ENCODE results near the gene XYLT1.

Gene XYLT1

GRCh38 chr16:17101646-17102045, 369.1 kb downstream of the XYLT1 start:
- no peak for DNase-seq (ENCODE audit: low read depth in 2 of 2)

- no peak for DNase-seq (ENCODE audit: low read depth in 2 of 2)
Measured at GRCh38 chr16:17098685-17099084, 372.1 kb downstream of the XYLT1 start.

GRCh38 chr16:17084130-17084529, 386.6 kb downstream of the XYLT1 start:
- DNase-seq (ENCODE audit: low read depth in 2 of 2) = no peak

- DNase-seq (ENCODE audit: low read depth in 2 of 2) = no peak
Measured at GRCh38 chr16:17083628-17084027, 387.1 kb downstream of the XYLT1 start.

- no peak for DNase-seq (ENCODE audit: low read depth in 2 of 2)
Measured at GRCh38 chr16:17082095-17082882, 388.5 kb downstream of the XYLT1 start.

GRCh38 chr16:17080105-17080504, 390.7 kb downstream of the XYLT1 start:
- DNase-seq (ENCODE audit: low read depth in 2 of 2) = no peak

GRCh38 chr16:17078931-17079631, 391.7 kb downstream of the XYLT1 start:
- no peak for DNase-seq (ENCODE audit: low read depth in 2 of 2)

- no peak for DNase-seq (ENCODE audit: low read depth in 2 of 2)
Measured at GRCh38 chr16:17076818-17077498, 393.8 kb downstream of the XYLT1 start.

- no peak for DNase-seq (ENCODE audit: low read depth in 2 of 2)
Measured at GRCh38 chr16:17076092-17076754, 394.5 kb downstream of the XYLT1 start.

GRCh38 chr16:17072104-17072503, 398.7 kb downstream of the XYLT1 start:
- DNase-seq (ENCODE audit: low read depth in 2 of 2) = no peak

- peak; percentile 72 to 78 for DNase-seq (ENCODE audit: low read depth in 2 of 2)
Measured at GRCh38 chr16:17070882-17071592, 399.7 kb downstream of the XYLT1 start.

GRCh38 chr16:17069681-17070080, 401.1 kb downstream of the XYLT1 start:
- no peak for DNase-seq (ENCODE audit: low read depth in 2 of 2)

- no peak for DNase-seq (ENCODE audit: low read depth in 2 of 2)
Measured at GRCh38 chr16:17068524-17068923, 402.2 kb downstream of the XYLT1 start.

GRCh38 chr16:17067882-17068281, 402.9 kb downstream of the XYLT1 start:
- DNase-seq (ENCODE audit: low read depth in 2 of 2) = no peak

GRCh38 chr16:17063201-17064139, 407.3 kb downstream of the XYLT1 start:
- DNase-seq (ENCODE audit: low read depth in 2 of 2) = no peak

GRCh38 chr16:17062676-17063075, 408.1 kb downstream of the XYLT1 start:
- DNase-seq (ENCODE audit: low read depth in 2 of 2) = no peak

GRCh38 chr16:17061326-17061725, 409.4 kb downstream of the XYLT1 start:
- no peak for DNase-seq (ENCODE audit: low read depth in 2 of 2)

- DNase-seq (ENCODE audit: low read depth in 2 of 2) = no peak
Measured at GRCh38 chr16:17058471-17058870, 412.3 kb downstream of the XYLT1 start.

- DNase-seq (ENCODE audit: low read depth in 2 of 2) = no peak
Measured at GRCh38 chr16:17056666-17057065, 414.1 kb downstream of the XYLT1 start.

- DNase-seq (ENCODE audit: low read depth in 2 of 2) = no peak
Measured at GRCh38 chr16:17053536-17054160, 417.1 kb downstream of the XYLT1 start.
